DND-41 (cell line): Measurements from ENCODE around the gene ERC1.

Experiments
- CTCF ChIP-seq: IDR thresholded peaks from 2 replicates; pipeline ENCODE4 v1.5.1; 2012; ENCODE audit warnings: borderline replicate concordance, low read length, moderate library complexity, mild to moderate bottlenecking; ENCODE audit not compliant: poor library complexity, severe bottlenecking; ENCODE audit errors: extremely low read depth
- EZH2 ChIP-seq: IDR thresholded peaks from 3 replicates; pipeline ENCODE4 v1.6.1; 2012; ENCODE audit warnings: borderline replicate concordance, low read depth, mild to moderate bottlenecking, moderate library complexity, low read length, inconsistent platforms; ENCODE audit not compliant: severe bottlenecking

- TF ChIP-seq CTCF (no peak), EZH2 (no peak)
Measured at GRCh38 chr12:1470051-1470450, 479.0 kb downstream of the ERC1 start.
